HFF-Myc (cell line): ENCODE results near the gene SDSL.

Source experiments
- DNase-seq: peaks from one replicate; pipeline ENCODE4 v3.0.0-alpha.2; 2011; ENCODE audit warnings: low read depth; ENCODE audit errors: extremely low read depth
- H3K4me3 ChIP-seq: replicated peaks from 2 replicates; pipeline ENCODE4 v1.5.1; 2011; ENCODE audit warnings: low read depth, mild to moderate bottlenecking, control low read depth, low read length
- TF ChIP-seq, protein P1 (sequence below): IDR thresholded peaks from 2 replicates; pipeline ENCODE4 v1.5.1; 2012; ENCODE audit warnings: mild to moderate bottlenecking, low read depth, low read length, control low read depth; ENCODE audit errors: missing control alignments

SDSL gene

DNA sequence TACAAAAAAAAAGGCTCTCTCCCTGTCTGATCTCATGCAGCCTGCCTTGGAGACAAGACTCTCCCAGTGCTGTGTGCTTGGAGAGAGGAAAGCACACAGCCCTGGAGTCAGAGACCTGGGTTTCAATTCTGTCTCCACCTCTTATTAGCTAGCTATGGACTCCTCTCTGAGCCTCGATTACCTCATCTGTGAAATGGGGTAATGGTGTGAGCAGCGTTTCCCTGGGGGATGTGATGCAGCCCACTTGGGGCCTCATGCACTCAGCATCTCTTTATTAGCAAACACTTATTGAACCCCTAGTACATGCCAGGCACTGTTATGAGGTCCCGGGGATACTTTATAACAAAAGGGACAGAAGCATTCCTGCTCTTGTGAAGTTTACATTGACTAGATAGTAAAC lies 31.0 kb upstream of the SDSL start:
- no peak overlapping the region for H3K4me3 ChIP-seq
- DNase-seq = no peak

DNA sequence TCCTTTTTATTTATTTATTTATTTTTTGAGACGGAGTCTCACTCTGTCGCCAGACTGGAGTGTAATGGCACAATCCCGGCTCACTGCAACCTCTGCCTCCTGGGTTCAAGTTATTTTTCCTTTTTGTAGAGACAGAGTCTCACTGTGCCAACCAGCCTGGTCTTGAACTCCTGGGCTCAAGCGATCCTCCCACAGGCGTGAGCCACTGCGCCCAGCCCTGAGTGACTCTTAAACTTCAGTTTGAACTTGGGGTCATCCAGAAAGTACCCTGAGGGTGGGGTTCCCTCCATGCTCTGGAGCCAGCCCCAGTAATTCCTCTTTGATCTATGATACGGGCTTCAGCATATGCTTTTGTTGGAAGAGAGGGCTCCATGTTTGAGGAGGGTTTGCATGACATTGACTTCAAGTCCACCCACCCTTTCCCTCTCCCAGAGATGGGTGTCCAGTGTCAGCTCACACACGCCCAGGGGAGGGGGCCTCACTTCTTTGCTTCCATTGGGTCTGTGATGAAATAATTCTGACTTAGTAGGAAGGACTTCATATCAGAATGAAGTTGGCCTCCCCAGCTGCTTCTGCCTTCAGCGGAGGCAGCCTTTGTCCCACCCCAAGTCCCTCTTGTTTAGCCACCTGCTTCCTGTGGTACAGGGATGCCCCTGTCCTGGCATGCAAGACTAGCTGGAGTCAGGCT lies 30.4 kb upstream of the SDSL start:
- TF ChIP-seq, protein P1, sequence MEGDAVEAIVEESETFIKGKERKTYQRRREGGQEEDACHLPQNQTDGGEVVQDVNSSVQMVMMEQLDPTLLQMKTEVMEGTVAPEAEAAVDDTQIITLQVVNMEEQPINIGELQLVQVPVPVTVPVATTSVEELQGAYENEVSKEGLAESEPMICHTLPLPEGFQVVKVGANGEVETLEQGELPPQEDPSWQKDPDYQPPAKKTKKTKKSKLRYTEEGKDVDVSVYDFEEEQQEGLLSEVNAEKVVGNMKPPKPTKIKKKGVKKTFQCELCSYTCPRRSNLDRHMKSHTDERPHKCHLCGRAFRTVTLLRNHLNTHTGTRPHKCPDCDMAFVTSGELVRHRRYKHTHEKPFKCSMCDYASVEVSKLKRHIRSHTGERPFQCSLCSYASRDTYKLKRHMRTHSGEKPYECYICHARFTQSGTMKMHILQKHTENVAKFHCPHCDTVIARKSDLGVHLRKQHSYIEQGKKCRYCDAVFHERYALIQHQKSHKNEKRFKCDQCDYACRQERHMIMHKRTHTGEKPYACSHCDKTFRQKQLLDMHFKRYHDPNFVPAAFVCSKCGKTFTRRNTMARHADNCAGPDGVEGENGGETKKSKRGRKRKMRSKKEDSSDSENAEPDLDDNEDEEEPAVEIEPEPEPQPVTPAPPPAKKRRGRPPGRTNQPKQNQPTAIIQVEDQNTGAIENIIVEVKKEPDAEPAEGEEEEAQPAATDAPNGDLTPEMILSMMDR = no peak
- DNase-seq = no peak
- no peak overlapping the region for H3K4me3 ChIP-seq

More for the DNA sequence above, 31.0 kb upstream of the SDSL start:
- TF ChIP-seq, protein P1 = no peak

DNA sequence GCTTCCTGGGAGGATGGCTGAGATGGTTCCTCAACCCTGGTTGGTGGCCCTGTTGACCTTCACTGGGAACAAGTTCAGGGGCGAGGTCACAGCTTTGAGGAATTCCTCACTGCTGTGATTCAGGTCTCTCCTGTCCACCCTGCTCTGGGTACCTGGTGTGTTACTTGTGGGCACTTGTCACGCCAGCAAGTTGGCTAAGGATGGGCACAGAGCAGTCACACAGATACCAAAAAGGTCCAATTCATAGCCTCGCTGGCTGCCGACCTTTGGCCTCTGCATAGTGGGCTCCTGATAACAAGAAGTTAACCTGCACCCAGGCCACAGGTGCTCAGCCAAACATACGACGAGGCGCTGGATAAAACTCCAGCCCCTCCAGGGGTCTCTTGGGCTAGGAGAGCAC lies 29.7 kb upstream of the SDSL start:
- no peak overlapping the region for H3K4me3 ChIP-seq
- DNase-seq = no peak
- TF ChIP-seq, protein P1 = no peak

DNA sequence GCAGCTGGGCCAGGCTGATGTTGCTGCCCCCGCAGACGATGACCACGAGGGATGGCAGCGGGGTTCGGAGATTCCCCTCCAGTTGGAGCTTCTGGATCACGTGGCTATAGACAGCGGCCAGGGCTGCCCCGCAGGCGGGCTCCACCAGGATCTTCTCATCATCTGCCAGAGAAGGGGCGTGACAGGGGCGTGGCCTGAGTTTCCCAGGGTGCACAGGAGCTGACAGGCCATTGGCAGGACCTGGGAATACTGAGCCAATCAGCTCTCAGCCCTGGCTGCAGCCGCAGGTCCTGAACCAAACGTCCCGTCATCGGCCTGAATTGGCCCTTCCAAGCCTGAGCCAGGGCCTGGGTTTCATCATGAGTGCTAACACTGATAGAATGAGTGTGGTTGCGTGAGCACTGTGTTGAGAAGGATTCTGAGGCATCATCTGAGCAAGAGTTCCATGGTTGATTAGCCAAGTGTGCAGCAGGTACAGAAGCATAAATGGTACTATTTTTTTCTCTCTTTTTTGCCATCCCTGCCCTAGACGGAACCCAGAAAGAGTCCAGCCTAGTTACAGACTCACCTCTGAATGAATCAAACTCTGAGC lies 29.1 kb upstream of the SDSL start:
- TF ChIP-seq, protein P1 = no peak
- DNase-seq = no peak

DNA sequence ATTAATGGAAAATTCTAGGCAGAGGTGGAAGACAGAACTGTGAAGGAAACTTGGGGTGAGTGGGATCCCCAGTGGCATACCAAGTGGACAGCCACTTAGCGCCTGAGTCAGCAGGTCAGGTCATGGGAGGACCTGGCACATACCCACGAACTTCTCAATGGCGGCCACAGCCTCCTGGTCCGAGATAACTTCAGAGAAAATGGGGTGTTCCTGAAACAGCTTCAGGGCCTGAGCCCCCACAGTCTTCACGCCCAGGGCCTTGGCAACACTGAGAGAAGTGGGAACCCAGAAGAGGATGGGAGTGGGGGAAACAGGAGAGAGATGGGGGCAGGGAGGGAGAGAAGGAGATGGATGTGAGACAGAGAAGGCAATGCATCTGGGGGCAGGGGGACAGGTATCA lies 28.4 kb upstream of the SDSL start:
- TF ChIP-seq, protein P1 = no peak
- no peak for DNase-seq
- H3K4me3 ChIP-seq = no peak overlapping the region

More for the DNA sequence above, 29.1 kb upstream of the SDSL start:
- no peak overlapping the region for H3K4me3 ChIP-seq

DNA sequence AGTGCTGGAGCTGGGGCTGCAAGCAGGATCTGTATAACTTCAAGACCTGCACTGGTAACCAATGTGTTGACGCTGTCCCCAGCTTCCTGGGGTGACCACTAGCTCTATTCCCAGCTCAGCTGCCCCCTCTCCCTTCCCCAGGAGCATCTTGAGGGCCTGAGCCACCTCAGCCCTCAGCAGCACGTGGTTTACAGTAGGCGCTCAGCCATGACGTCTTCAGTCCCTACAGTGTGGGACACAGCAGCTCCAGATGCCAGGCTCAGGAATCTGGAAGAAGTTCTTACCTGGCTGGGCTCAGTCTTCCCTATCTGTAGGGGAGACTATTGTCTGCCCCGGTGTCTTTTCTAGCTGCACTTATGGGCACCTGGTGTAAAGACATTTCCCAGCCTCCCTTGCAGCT lies 27.1 kb upstream of the SDSL start:
- TF ChIP-seq, protein P1 = no peak
- DNase-seq = no peak
- H3K4me3 ChIP-seq = no peak overlapping the region
